ENCODE results near the gene AMACR.

DNA sequence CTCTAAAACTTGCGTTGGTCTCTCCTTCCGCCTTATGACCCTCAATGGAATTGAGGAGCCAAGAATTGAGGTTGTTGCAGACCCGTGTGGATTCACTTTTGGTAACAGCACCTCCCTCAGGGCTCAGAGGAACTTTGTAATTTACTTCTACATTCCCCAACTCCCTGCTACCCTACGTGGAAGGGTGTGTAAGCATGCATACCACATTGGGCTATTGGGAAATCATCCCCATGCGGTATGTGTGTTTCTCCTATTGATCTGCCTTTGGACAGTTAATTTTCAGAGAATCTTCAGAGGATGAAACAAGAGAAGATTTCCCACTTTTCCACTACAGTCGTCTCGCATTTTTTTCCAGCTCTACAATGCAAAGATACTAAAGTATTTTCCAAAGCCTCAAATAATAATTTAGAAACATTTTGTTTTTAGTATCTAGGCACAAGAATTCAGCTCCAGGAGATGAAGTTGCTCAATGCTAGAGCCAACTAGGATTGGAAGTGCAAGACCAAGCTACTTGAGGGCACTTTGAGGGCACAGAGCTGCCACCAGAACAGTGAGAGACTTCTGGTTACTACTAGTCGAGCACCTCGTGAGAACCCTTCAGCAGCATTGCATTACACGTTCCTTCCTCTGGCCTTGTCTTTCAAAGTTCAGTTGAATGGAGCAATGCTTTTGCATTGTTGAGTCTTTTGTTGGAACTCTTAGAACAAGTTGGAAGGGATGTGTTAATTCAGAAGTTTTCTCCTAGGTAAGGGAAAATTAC is 31.7 kb upstream of the AMACR start:
- TF ChIP-seq POLR2A (IDR thresholded peaks at IDR 0.05; ENCODE audit: low read depth, low read length) (no peak), POLR2AphosphoS5 (IDR thresholded peaks at IDR 0.05; ENCODE audit: low read depth, low read length) (no peak), TAF1 (IDR thresholded peaks at IDR 0.05; ENCODE audit: borderline replicate concordance, low read depth, low read length) (no peak)

Data from GM12892 (cell line).